IPS DF 4.7 (cell line): Measurements from ENCODE around the gene ZXDC.

ENCODE experiments used
- DNase-seq: peaks from one replicate; pipeline ENCODE4 v3.0.0-alpha.2; 2013; ENCODE audit warnings: low spot score; ENCODE audit errors: extremely low read depth

Gene ZXDC, protein sequence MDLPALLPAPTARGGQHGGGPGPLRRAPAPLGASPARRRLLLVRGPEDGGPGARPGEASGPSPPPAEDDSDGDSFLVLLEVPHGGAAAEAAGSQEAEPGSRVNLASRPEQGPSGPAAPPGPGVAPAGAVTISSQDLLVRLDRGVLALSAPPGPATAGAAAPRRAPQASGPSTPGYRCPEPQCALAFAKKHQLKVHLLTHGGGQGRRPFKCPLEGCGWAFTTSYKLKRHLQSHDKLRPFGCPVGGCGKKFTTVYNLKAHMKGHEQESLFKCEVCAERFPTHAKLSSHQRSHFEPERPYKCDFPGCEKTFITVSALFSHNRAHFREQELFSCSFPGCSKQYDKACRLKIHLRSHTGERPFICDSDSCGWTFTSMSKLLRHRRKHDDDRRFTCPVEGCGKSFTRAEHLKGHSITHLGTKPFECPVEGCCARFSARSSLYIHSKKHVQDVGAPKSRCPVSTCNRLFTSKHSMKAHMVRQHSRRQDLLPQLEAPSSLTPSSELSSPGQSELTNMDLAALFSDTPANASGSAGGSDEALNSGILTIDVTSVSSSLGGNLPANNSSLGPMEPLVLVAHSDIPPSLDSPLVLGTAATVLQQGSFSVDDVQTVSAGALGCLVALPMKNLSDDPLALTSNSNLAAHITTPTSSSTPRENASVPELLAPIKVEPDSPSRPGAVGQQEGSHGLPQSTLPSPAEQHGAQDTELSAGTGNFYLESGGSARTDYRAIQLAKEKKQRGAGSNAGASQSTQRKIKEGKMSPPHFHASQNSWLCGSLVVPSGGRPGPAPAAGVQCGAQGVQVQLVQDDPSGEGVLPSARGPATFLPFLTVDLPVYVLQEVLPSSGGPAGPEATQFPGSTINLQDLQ

DNA sequence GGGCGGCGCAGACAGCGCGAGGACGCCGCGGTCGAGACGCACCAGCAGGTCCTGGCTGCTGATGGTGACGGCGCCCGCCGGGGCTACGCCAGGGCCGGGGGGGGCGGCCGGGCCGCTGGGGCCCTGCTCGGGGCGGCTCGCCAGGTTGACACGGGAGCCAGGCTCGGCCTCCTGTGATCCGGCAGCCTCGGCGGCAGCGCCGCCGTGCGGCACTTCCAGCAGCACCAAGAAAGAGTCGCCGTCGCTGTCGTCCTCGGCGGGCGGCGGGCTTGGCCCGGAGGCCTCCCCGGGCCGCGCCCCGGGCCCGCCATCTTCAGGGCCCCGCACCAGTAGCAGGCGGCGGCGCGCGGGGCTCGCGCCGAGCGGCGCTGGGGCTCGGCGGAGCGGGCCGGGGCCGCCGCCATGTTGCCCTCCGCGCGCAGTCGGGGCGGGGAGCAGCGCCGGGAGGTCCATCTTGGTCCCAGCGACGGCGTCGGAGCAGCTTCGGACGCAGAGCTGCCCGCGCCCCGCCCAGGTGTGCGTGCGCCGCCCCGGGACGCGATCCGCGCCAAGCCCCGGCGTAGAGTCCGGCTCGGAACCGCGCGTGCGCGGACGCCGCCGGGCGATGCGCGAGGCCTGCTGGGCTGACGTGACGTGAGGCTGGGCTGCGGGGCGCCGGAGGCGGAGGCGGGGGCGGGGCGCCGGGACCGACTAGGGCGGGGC is at the start of gene ZXDC:
Gene ZXDC, minus strand, starts transcription at position 479 of the 702 bp plus-strand sequence. Its CDS starts 26 bp downstream, at position 453.
- DNase-seq: no peak

DNA sequence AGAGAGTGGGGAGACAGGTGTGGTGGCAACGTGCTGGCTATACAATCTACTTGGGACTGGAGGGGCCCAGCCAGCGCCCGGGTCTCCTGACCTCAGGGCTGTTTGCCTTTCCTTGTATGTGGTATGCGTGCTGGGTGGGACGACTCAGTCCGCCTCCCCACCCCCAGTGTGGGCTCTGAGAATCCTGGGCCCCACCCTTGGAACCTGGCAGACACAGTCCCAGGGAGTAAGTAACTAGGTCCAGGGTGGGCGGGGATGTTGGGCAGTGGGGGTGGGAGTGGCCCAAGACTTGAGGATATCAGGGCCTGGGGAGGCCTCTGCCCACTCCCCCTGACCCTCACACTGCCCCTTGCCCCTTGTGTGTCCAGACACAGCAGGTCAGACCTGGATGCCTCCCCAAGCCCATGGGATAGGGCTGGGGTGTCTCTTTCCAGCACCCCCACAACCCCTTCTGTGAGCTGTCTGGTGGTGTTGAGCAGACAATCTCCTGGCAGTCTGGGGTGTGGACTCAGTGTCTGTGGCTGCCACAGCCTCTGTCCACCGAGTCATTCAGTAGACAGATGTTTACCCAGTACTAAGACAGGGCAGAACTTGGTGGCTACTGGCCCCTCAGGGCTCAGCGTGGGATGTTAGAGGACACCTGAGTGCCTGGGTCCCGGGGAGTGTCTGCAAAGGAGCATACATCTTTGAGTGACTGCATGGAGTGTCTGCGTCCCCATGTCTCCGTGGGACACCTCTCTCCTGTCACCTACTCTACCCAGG is 49.6 kb upstream of the ZXDC start:
- DNase-seq: no peak

DNA sequence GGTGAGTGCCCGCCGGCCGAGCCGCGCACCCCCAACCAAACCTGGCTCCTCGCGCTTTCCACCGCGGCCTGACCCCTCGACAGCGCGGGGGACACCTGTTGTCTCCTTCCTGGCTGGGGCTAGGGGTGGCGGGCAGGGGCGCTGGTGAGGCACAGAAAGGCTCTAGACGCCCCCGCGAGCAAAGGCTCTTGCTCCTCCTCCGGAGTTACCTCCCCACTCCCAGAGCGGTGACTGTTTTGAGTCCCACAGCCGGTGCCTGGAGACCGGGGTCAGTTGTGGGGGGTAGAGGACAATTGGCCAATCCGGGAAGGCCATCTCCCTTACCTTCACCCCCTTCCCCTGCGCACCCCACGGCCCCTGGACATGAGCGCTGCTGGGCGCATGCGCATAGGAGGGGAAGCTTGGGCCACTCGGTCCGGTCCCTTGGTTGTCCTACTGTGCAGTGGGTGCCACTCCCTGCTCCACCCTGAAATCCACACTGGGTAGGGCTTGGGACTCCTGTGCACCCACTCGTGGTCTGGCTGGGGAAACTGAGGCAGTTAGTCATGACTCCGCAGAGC is 48.8 kb upstream of the ZXDC start:
- no peak for DNase-seq

DNA sequence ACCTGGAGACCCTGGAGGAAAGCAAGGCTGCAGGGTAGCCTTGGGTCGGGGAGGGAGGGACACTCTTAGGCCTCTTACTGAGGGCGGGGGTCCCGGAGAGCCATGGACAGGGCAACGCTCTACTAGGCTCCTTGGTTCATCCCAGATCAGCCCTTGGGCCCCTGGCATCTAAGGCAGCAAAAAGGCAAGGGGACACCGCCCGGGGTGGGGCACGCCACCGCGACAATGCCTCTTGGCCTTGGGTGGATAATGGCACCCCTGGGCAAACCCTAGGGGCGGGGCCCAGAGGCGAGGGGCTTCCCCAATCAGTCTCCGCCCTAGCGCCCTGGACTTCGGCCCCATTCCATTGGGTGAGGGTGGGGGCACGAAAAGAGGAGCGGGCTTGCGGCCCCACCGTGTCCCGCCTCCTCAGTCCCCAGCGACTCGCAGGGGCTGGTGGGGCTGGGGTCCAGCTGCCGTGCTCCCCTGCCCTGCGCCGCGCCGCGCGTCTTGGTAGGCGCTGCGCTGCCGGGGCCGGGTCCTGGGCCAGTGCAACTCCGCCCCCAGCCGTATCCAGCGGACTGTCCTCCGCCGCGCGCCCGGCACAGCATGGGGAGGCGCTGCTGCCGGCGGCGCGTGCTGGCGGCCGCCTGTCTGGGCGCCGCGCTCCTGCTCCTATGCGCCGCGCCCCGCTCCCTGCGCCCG is 48.2 kb upstream of the ZXDC start, which contains the start of gene CHST13:
Gene CHST13, plus strand, starts transcription at position 411 of the 684 bp plus-strand sequence. Its CDS starts 178 bp downstream, at position 589.
- no peak for DNase-seq

DNA sequence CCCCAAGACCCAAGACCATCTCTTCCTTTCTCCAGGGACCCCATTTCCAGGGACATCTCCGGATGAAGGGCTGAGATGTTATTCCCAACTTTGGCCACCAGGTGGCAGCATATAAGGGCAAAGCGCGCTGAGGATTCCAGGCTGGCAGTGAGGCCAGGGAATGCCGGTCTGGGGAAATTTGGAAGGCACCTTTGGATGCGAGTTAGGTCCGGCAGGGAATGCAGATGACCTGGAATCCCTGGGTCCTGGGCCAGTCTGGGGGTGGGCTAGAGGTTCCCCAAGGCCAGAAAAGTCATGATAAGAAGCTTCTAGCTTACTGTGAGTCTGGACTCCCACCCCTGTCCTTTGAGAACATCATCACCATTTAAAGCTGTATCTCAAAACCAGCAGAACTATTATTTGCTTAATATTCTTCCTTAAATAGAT is 46.7 kb upstream of the ZXDC start:
- DNase-seq: no peak

DNA sequence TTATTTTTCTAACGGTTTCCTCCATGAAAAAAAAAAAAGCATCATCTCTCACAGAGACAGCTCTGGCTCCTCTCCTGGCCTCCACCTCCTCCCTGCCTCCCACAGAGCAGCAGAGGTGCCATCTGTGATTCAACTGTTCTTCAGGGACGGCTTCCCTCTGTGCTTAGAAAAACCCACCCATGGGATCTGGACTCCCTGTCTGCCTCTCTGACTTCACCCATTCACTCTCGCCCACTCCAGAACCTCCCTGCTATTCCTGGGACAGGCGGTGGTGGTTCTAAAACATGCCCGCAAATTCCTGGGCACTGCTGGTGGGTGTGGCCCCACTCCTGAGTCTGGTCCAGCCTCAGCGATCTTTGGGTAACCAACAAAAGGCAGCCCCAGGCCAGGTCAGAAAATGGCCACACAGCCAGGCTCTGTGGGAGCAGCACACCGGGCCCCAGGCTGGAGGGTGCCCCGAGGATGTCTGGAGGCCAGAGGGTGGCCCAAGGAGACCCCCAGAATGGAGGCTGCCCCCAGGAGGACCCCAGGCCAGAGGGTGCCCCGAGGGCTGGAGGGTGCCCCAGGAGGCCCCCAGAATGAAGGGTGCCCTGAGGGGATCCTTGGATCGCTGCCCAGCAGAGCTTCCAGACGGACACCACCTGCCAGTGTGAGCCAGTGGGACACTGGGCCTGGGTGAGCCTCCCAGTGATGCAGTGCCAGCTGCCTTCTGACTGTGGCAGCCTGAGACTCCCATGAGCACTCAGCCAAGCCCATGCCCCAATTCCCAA is 45.6 kb upstream of the ZXDC start:
- no peak for DNase-seq

DNA sequence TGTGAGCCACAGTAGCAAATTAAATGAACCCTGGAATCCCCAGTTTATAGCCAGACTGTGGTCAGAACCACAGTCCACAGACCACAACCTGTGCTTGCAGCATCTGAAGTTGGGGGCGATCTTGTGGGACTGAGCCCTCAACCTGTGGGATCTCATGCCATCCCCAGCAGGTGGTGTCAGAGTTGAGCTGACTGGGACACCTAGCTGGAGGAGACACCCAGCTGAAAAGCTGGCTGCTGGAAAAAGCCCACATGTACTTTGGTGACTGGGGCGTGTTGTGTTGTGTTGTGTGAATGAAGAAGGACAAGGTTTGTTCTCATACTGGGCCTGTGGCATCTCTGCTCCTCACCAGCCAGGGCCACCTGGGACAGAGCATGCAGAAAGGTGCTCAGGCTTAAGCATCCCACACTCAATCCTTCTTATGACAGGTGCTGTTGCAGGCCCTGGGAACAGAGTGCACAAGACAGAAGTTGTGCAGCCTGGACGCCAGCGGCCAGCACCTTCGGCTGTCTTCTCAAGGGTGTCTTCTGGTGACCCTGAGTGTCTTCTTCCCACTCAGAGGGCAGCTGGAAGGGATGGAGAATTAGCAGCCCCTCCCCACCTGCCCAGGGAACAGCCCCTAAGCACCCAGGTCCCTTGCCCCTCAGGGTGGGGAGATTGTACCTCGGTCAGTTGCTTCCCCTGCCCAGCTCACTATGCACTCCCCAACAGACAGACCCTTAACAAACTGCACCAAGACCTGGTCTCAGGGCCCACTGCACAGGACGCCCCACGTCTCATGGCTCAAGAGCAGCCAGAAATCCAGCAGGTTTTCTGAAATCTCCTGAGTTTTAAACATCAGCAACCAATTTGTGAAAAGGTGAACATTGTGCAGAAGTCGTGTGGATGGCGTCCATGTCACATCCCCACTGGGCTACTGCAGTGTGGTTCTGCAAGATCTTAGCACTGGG is 44.1 kb upstream of the ZXDC start:
- no peak for DNase-seq

DNA sequence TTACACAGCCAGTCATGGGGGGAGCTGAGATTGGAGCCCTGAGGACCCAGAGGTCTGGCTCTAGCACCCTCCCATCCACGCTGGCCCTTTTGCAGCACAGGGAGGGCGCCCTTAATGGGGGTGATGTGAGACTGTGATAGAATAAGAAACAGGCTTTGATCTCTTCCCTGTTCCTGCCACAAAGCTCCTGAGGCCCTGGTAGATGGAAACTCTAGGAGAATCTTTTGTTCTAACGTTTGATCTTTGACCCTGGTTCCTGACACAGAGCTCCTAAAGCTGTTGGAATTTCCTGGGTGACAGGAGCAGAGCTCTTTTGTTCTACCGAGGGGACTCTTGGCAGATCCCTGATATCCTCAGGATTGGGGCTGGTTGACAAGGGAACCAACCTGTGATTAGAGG is 43.1 kb upstream of the ZXDC start:
- no peak for DNase-seq

DNA sequence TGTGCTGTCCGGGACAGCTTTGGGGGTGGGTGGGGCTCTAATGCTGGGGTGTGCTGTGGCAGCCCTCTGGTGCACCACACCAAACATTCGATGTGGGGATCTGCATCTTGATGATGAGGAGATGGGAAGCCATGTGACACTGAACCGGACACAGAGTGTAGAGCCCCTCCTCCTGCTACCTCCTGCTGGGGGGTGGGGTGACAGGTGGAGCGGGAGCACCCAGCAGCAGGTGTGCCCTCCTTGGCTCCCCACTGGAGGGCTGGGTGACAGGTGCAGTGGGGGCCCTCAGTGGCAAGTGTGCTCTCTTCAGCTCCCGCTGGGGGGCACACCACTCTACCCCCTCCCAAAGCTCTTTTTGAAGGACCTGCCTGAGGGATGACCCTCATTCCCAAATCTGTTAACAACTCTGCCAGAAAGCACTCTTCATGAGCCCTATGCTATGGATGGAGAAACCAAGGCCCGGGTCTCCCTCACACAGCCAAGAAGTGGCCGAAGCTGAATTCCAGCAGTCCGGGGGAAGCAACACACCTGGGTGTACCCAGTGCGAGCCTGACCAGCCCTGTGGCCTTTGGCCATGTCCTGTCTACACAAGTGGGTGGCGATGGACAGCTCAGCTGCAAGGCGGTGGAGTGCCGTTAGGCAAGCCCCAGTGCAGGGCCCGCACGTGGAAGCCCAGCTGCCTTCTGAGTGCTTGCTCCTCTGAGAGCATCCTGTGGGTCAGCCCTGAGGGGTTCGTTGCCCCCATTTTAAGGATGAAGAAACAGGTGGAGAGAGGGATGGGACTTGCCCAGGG is 42.5 kb upstream of the ZXDC start:
- no peak for DNase-seq

DNA sequence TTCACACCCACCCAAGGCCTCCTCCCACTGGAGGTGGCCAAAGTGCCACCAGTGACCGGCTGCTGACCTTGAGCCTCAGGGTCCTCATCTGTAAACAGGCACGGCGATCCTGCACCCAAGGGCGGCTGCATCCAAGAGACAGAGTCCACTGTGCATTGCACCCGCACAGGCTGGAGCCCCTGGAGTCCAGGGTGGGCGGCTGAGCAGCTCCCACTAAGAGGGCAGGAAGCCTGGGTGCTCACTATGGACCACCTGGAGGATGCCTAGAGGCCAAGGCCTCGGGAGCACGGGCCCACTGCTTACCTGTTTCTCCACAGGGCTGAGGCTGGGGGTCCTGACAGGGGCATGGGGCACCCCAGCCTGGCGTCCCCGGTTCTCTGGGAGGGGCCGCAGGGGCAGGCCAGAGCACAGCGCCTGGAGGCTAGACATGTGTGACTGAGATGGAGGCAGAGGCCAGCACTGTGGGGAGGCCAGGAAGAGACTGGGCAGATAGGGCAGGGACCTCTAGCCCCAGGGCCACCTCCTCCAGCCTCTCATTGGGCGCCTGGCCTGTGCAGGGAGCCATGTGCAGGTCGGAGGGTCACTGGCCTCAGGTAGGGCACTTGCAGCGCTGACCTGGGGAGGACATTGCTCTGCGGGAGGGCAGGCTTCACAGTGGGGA is 41.7 kb upstream of the ZXDC start, which contains the start of gene UROC1:
Gene UROC1, minus strand, starts transcription at position 483 of the 661 bp plus-strand sequence. Its CDS starts 54 bp downstream, at position 429.
- DNase-seq: no peak

DNA sequence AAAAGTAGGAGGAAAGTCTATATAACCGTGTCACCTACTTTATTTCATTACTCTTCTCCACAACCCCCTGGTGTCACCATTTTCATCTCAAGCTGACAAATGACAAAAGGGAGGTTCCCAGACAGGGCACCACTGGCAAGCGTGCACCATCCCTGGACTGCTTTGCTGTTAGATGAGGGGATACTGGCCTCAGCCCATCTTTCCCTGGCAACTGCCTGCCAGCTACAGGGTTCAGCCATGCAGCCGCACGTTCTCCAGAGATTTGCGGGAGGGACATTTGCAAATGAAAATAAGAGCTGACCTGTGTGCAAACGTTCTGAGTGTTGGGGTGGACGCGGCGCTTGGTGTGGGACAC is 41.2 kb upstream of the ZXDC start:
- DNase-seq: no peak

DNA sequence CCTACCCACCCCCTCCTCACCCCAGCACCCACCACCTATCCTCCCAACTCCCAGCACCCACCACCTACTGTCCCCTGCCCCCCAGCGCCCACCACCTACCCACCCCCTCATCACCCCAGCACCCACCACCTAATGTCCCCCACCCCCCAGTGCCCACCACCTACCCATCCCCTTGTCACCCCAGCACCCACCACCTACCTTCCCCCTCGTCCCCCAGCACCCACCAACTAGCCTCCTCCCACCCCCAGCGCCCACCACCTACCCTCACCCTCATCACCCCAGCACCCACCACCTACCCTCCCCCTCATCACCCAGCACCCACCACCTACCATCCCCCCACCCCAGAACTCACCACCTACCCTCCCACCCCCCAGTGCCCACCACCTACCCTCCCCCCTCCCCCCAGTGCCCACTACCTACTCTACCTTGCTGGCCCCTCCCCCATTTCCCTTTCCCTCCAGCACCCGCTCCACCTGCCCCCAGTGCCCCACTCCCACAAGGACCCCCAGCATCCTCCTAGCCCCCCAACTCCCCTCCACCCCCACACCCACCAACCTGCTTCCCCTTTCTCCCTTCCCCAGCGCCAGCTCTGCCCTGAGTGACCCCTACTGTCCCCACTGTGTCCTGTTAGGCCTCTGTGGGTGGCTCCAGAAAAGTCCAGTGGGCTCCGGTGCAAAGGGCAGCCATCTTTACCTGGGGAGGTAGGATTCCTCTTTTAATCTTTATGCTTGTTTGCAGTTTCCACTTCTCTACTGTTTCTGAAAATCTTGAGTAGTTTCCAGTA is 40.7 kb upstream of the ZXDC start:
- no peak for DNase-seq

DNA sequence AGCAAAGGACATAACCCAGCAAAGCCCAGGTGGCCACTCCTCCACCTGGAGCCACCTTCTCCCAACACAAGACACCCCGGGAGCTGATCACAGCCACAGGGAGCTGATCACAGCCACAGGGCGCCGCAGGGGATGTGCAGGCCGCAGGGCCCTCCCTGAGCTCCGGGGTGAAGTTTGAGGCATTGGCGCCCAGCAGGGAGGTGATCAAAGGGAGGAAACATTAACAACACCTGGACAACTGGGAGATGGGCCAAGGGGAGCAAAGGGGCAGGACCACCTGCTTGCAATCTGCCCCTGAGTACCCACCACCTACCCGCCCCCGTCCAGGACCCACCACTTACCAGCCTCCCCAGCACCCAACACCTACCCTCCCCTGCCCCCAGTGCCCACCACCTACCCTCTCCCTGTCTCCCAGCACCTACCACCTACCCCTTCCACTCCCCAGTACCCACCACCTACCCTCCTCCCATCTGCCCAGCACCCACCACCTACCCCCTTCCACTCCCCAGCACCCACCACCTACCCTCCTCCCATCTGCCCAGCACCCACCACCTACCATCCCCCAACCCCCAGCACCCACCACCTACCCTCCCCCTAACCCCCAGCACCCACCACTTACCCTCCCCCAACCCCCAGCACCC is 39.5 kb upstream of the ZXDC start:
- DNase-seq: no peak

DNA sequence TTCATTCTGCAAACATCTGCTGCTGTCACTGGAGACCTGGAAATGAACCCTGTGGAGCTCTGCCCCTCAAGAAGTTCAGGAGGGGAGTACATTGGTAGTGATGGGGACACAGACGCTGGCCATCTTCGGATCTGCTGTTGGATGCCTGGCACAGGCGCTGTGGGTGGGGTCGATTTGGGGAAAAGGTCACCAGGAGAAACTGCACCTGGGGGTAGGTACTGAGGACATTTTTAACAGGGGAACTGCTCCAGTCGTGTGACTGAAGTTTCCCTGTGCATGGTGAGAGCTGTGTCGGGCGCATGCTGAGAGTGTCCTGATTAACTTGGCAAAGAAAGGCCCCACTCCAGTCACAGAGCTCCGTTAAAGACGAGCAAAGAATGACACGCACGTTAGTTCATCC is 38.5 kb upstream of the ZXDC start:
- no peak for DNase-seq

DNA sequence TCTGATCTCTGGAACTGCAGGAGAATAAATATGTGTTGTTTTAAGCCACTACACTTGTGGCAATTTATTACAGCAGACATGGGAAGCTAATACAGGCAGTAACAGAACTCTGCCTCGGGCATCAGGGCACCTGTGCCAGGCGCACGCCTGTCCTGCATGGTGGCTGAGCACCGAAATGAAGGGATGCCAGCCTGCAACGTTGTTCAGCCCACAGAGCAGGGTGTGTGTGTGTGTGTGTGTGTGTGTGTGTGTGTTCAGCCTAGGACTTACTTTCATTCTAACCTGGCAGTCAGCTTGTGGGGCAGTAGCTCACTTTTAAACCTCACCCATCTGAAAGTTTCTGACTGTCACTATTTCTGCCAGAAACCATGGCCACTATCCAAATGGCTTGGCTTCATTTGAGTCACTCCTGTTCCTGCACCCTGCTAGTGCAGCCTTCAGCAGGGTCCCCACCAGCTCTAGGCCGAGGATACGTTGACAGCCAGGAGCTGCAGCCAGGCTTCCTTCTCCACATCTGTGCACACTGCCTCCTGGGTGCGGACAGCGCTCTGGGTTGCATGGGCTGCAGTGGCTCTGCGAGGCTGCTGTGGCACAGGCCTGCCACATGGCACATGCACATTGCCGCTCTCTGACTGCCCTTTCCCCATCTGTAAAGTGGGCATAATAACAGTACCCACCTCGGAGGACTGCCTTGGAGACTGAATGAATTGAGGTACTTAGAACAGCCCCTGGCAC is 37.4 kb upstream of the ZXDC start:
- DNase-seq: no peak
